GM21381 (cell line): ENCODE measurements around the gene DNAJA3.

Experiments used
- ATAC-seq: cut with Tn5 transposase; IDR thresholded peaks from one replicate; pipeline ENCODE4 v1.9.1; 2021; ENCODE audit warnings: mild to moderate bottlenecking, moderate library complexity; ENCODE audit not compliant: unreplicated experiment

Gene DNAJA3

DNA sequence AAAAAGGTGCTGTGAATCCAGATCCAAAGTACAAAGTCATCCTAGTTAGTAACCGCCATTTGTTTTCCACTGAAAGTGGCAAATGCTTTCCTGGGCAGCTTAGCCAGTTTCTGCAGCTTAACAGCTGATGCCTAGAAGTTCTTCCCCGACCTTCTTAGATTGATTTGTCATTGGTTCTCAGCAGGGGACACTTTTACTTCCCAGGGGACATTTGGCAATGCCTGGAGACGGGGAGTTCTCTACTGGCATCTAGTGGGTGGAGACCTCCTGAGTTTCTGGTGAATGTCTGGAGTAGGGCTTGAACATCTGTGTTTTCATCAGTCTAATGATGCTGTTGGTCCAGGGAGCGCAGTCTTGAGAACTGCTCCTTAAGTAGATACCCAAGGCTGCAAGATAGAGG is 7.6 kb downstream of the DNAJA3 start:
- ATAC-seq: no peak

DNA sequence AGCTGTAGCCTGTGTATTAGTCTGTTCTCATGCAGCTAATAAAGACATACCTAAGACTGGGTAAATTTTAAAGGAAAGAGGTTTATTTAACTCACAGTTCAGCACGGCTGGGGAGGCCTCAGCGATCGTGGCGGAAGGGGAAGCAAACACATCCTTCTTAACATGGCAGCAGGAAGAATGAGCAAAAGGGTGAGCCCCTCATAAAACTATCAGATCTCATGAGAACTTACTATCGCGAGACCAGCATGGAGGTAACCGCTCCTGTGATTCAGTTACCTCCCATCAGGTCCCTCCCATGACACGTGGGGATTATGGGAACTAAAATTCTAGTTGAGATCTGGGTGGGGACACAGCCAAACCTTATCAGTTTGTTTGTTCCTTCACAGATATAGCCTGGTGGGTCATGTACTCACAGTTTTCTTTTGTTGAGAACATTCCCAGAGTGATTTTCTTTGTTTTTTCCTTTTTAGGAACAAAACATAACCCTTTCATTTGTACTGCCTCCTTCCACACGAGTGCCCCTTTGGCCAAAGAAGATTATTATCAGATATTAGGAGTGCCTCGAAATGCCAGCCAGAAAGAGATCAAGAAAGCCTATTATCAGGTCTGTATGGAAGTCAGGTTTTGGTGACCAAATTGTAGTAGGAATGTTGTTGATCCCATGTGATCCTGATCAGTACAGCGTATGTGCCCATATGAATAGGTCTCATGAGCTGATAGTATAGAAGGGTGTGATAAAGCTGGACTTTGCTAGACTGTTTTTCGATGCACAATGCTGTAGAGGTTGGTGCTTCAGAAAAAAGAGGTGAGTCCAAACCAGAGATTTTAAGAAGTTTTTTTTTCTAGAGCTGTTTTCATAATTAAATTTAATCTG is 8.5 kb downstream of the DNAJA3 start:
- no peak for ATAC-seq

DNA sequence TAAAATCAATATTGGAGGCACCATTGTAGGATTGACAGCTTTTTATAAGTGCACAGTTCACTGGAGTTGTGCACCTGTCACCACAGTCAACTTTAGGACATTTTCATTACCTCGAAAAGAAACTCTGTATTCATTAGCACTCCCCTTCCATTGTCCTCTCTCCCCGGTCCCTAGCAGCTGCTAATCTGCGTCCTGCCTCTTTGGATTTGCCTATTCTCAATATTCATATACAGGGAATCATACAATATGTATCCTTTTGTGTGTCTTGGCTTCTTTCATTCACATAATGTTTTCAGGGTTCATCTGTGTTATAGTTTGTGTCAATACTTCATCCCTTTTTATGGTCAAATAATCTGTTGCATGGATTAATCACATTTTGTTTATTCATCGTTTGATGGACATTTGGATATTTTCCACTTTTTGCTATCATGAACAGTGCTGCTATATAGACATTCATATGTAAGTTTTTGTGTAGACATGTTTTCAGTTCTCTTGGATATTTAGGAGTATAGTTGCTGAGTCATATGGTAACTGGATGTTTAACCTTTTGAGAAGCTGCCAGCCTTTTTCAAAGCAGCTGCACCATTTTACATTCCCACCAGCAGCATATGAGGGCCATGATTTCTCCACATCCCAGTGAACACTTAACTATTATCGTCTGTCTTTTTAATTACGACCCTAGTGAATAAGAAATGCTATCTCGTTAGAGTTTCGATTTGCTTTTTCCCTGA is 9.8 kb downstream of the DNAJA3 start:
- ATAC-seq: no peak

DNA sequence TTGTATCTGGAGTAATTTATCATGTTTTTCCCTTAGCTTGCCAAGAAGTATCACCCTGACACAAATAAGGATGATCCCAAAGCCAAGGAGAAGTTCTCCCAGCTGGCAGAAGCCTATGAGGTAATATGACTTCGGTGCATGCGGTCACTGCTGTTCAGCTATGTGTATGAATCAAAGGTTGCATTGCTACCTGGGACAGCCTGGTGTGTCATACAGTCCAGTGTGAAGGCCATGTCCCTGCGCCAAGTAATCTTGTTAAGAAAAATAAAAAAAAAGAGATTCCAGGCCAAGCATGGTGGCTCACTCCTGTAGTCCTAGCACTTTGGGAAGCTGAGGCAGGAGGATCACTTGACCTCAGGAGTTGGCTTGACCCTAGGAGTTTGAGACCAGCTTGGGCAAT is 11.7 kb downstream of the DNAJA3 start:
- no peak for ATAC-seq

DNA sequence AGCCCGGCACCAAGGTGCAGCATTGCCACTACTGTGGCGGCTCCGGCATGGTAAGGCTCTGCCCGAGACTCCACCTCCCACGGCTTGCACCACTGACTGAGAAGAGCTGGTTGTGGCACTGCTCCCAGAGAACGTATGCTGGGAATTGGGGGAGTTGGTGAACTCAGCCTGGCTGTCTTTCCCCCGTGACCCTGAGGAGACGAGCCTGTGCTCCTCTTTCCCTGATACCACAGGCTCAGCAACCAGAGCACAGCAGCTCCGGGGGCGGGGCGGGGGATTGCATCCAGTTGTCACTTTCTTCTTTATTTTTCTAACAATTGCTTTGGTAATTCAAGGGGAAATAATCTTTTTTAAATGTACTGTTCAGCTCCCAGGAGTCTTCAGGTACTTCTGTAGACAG is 16.7 kb downstream of the DNAJA3 start:
- ATAC-seq: no peak

DNA sequence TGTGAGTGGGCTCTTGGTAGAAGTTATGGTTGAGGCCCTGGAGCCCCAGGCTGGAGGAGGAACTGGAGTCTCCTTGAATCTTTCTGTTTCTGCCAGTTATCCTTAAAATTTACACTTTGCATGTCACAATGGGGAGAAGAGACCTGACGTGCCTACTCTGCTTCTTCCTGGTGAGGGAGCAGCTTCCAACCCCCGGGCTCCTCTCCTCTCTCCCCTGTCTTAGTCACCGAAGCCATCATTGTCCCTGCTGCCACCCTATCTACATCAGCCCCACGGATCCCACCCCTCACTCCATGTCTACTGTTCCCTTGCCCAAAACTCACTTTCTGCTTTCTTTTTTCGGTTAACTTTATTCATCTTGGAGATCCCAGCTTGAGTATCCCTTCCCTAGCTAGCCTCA is 17.6 kb downstream of the DNAJA3 start:
- ATAC-seq: no peak

DNA sequence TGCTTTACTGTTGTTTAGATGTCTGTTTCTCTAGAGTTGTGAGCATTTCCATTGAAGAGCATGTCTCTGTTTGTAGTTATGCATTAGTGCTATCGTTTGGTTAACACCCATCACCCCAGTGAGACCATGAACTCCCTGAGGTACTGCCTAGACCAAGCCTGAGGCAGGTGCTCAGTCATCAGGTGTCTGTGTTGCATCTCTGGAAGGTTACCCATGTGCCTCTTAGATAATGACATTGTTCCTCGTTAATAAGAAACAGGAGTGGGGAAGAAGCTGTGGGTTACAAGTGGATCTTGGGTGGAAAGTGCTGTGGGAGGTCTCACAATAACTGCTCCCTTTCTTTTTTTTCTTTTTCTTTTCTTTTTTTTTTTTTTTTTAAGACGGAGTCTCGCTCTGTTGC is 18.3 kb downstream of the DNAJA3 start:
- no peak for ATAC-seq

DNA sequence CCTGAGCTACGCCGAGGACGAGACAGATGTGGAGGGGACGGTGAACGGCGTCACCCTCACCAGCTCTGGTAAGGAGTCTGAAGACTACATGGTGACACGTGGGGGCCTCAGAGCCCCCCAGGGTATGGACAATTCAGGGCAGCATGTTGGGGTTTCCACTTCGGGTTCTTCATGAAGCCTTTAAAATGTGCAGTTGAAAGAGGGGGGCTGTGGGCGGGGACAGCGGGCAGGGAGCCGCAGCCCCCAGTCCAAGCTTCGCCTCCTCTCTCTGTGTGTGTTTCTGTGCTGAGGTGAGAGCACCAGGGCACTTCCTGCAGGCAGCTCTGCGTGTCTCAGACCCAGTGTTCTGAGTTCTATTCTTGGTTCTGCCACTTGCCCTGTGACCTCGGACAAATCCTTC is 24.8 kb downstream of the DNAJA3 start:
- ATAC-seq: no peak

DNA sequence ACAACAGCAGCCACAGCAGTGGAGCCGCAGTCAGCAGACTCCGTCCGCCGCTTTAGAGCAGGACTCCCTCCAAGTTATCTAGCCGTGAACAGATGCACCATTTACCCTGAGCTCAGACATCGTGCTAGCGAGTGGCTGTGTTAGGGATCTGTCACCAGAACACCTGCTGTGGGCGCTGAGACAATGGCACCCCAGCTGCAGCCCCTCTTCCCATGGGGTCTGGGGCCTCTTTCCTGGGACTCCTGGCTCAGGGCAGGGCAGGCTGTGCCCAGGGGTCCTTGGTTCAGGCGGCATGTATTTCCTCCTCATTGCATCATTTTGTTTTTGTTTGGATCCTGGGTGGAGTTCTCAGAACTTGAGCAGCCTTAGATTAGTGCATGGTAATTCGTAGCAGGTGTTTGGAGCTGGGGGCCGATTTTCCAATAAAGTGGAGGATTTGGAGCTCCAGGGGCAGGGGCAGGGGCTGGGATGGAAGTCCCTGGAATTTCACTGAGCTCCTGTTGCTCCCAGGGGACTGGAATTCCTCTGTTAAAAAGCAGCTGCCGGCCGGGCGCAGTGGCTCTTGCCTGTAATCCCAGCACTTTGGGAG is 25.4 kb downstream of the DNAJA3 start:
- ATAC-seq: no peak

DNA sequence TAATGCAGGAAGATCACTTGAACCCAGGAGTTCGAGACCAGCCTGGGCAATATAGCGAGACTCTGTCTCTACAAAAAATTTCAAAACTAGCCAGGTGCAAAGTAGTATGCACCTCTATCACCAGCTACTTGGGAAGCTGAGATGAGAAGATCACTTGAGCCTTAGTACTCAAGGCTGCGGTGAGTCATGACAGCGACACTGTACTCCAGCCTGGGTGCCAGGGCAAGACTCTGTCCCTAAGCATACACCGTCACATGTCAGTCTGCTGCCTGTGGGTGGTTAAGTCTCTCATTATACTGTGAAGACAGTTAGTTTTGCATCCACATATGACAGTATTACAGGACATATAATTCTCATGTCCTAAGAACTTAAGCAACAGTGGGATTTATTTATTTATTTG is 27.0 kb downstream of the DNAJA3 start:
- ATAC-seq: no peak

DNA sequence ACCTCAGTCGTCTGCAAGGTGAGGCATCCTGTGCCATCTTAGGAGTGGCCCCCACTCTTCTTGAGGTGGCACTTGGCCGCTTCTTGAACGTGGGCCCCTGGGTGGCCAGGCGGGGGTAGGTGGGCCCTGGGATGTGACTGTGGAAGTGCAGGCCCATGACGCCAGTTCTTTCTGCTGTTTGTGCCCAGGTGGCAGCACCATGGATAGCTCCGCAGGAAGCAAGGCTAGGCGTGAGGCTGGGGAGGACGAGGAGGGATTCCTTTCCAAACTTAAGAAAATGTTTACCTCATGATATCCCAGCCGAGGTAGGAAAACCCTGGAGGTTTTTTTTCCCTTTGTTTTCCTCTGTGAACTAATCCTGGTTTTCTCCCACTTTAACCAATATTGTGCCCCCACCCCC is 29.0 kb downstream of the DNAJA3 start:
- no peak for ATAC-seq

DNA sequence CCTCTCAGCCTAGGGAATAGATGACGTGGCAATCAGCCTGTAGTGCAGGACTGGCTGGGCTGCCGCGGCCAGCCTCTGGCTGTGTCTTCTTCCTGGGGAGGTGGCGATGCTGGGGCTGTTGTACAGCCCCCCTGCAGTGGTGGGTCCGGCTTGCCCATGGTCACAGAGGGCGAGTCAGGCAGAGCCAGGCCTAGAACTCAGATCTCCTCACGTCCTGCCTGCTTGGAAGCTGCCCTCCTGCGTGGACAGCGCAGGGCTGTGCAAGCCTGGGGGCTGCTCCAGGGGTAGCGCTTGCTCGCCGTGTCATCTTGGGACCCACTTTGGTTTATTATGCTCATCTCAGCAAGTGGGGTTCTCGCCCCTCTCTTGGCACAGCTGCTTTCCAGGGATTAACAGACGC is 29.4 kb downstream of the DNAJA3 start:
- no peak for ATAC-seq

DNA sequence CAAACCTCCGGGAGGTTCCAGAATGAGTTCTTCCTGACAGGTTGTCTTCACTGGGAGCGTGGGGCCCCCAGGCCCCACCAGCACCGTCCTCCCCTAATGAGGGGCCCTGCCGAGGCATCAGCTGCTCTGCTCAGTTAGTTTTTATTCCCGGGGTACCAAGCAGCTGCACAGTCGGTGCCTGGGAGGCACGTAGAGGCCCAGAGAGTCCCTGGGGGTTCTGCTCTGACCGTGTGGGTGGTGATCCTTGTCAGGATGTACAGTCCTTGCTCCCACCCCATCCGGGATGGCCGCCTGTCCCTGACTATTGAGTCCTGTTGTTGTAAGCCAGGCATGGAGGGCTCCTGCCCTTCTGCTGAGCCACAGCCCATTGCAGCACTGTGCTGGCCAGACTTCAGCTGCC is 30.3 kb downstream of the DNAJA3 start:
- no peak for ATAC-seq

DNA sequence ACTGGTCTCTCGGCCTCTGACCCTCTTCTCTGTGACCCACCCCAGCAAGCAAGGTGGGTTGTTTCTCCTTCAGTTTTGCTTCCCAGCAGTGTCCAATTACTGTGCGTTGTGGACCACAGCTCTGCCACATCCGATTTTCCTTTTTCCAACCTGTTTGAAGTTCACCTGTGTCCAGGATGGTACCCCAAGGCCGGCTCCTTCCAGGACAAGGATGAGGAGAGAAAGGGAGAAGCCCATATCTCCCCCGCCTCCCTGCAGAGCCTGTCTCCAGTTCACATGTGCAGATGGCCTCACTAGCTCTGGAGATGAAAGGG is 35.2 kb downstream of the DNAJA3 start:
- ATAC-seq: no peak

DNA sequence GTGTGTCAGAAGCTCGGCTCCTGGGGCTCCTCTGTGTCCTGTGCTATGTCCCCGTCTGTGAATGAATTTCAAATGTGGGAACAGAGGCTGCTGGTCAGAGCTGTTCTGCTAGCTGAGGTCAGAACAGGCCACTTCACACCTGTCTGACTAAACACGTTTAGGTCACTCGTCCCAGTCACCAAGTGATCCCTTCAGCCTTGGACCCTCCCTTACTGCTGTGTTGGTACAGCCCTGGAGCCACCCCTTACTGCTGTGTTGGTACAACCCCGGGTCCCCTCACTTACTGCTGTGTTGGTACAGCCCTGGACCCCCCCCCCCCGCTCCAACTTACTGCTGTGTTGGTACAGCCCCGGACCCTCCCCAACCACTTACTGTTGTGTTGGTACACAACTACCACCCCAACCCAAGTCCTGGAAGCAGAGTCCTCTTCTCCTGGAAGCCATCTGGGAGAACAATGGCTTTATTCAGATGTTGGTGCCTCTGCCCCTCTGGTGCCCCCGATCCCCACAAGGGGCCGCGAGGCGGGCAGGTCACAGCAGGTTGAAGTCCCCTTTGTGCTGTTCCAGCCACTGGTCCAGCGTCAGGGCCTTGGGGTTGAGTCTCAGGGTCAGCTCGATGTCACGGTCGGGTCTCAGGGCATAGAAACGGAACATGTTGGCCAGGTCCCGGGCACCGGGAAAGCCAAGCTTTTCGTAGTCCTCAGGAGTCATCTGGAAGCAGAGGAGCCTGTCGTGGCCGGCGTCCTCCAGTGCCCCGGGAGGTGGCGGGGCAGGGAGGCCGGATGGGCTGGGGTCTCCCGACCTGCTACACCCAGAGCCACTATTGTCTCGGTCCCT is 35.8 kb downstream of the DNAJA3 start:
- ATAC-seq: no peak

DNA sequence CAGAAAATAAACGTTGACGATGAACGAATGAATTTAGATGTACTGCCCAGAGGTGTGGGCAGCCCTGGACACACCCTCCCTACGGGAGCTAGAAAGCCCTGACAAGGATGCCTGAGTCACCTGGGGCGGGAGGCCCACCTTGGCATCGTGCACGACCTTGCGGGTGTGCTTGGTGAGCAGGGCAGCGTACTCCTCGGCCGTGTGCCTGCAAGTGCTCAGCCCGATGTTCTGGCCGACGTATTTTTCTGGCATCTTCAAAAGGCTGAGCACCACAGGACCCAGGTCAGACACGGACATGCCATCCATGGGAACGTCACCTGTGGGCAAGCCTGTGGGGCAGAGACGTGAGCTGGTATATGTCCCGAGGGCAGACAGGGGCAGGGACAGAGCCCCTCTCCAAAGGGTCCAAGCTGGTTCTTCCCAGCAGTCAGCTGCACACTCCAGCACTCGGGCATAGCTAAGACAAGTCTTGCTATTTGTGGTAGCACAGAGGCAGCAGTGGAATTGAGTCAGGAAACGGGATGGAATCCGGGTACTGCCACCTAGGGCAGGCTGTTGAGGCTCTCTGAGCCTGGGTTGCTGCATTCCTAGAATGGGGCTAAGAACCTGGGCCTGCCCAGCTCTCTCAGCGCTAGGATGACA is 38.0 kb downstream of the DNAJA3 start:
- ATAC-seq: no peak

DNA sequence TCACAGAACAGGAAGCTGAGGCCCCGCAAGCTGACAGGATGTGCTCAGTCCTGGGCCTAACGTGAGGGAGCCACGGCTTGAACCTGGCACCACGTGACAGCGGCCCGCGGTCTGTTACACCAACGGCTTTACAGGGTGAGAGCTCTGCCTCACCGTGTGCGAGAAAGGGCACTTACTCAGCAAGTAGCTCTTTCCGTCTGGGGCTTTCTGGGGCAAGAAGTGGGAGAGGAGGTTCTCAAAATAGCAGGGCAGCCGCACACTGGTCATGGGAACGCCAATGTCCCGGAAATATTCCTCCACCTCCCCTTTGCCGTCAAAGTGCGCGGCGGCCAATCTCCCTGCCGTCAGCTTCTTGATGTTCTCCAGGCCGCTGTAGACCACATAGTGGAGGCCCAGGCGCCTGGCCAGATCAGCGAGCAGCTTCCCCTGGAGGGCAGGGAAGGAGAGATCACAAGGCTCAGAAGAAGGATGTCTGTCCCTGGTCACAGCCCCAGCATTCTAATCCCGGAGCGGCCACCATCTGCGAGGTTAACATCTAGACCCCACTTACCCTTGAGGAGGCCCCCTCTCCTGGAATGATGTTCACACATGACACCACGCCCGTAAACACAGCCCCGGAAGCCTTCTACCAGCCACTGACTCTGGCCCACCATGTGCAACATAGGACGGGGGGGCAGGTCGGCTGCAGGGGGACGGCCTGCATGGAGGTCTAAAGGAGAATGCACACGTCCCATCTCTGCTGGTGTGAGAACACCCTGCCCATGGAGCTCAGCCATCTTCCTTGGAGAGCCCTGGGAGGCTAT is 40.5 kb downstream of the DNAJA3 start:
- ATAC-seq: no peak

DNA sequence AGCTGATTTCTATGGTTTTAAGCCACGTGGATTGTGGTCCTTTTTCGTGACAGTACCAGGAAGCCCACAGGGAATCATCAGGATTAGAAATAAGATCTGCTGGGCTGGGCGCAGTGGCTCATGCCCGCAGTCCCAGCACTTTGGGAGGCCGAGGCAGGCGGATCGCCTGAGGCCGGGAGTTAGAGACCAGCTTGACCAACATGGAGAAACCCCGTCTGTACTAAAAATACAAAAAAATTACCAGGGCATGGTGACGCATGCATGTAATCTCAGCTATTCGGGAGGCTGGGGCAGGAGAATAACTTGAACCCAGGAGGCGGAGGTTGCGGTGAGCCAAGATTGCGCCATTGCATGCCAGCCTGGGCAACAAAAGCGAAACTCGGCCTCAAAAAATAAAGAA is 42.2 kb downstream of the DNAJA3 start:
- ATAC-seq: no peak

DNA sequence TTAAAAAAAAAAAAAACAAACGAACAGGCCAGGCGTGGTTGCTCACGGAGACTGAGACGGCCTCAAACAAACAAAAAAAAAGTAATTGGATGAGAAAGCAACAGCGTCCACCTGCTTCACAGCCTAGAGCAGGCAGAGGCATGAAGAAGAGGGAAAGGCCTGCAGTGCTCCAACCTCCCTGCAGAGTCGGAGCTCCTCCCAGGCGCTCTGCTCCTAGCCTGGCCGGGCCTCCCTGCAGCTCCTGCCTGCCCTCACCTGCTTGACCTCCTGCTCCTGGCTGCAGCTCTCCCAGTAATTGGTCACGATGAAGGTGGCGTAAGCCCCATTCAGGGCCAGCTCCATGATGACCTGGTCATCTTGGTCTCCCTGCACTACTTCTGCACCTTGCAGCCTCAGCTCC is 43.3 kb downstream of the DNAJA3 start:
- ATAC-seq: no peak

DNA sequence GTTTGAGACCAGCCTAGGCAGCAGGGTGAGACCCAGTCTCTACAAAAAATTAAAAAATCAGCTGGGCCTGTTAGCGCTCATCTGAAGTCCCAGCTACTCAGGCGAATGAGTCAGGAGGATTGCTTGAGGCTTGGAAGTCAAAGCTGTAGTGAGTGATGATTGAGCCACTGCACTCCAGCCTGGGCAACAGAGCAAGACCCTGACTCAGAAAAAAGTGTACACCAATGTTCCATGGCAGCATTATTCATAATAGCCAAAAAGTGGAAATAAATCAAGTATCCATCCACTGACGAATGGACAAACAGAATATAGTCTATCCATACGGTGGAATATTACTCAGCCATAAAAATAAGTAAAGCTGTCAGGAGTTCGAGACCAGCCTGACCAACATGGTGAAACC is 46.2 kb downstream of the DNAJA3 start:
- ATAC-seq: no peak
